ENCODE results near the gene PLVAP.

PLVAP gene

GRCh38 chr19:17302391-17303166, 74.6 kb downstream of the PLVAP start:
- no peak for DNase-seq (ENCODE audit: low spot score)

Data from LoVo (cell line).